ENCODE data around the gene FAM234A. TPM values are rescaled to one million over a fixed set of nuclear protein-coding genes. Genes with fewer than 3 reads are reported as not detected.

FAM234A gene
- polyA plus RNA-seq, 2 of the 4 experiments (the other 2 are of a cell fraction): 25.6 to 53.3 TPM

DNA sequence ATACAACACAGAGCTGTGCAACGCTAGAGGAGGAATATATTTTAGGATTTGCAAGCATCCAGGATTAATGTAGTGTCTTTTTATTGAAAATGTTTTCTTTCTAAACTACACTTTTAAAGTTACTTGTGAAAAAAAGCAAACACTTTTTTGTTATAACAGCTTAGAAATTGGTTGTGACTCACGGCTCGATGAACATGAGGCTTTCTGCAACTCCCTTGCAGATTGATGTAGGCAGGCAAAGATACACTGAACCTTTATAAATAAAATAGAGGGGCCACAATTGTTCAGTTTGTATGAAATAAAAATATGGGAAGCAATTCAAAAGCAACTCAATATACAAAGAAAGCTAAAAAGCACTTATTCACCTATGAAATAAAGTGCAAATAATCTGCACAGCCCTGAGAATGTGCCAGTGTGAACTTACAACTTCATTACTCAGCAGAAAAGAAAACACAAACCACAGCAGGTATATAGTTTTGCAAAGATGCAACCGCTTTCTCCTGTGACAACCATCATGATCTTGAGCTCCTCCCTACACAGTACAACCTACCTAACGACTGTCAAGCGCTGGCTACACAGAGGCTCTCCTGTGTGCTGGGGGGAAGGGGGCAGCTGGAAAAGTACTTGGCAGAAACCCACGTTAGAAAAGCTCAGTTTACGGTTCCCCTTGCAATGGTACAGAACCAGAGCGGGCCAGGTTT is 6.3 kb upstream of the FAM234A start:
- CTCF ChIA-PET: interaction anchor here (0.9 to 1.6 kb wide), 6 partner anchors 9 to 134 kb away, joined by 3 to 11 read pairs (median 3); no protein-coding TSS in a partner anchor
- peaks cover 13% of the 10 kb centered on the region for H3K4me1 ChIP-seq
- FAIRE-seq (no peak), ATAC-seq (peak; percentile 41 to 52; a peak in 4 of 6 replicates), DNase-seq (ENCODE audit: low read depth in 1 of 2, low spot score in 1 of 2) (peak; percentile 25 to 28)
- H3K27ac ChIP-seq: peak overlapping the region; percentile 95 to 98
- H3K4me2 ChIP-seq: peak overlapping the region; percentile 86
- POLR2A ChIA-PET: interaction anchor here (0.6 to 1.6 kb wide), 5 partner anchors 9 to 134 kb away, joined by 3 to 10 read pairs (median 4); partner anchors contain the start of gene AXIN1
- H3K4me3 ChIP-seq: peak overlapping the region; percentile 75
- H3K9me3 ChIP-seq: no peaks in the 10 kb centered on the region
- TF ChIP-seq MAFK (IDR thresholded peaks at IDR 0.05; ENCODE audit: partially characterized antibody) (peak; percentile 91), EHF (CRISPR knock-in tag; IDR thresholded peaks at IDR 0.05) (no peak), ZNF302 (CRISPR knock-in tag; IDR thresholded peaks at IDR 0.05) (no peak), POLR2AphosphoS2 (conservative IDR thresholded peaks at IDR 0.05; ENCODE audit: low read length) (no peak)
- WGBS (ENCODE audit: missing lambda C conversion rate): 10% methylated on average over 9 of the region's 9 CpGs

DNA sequence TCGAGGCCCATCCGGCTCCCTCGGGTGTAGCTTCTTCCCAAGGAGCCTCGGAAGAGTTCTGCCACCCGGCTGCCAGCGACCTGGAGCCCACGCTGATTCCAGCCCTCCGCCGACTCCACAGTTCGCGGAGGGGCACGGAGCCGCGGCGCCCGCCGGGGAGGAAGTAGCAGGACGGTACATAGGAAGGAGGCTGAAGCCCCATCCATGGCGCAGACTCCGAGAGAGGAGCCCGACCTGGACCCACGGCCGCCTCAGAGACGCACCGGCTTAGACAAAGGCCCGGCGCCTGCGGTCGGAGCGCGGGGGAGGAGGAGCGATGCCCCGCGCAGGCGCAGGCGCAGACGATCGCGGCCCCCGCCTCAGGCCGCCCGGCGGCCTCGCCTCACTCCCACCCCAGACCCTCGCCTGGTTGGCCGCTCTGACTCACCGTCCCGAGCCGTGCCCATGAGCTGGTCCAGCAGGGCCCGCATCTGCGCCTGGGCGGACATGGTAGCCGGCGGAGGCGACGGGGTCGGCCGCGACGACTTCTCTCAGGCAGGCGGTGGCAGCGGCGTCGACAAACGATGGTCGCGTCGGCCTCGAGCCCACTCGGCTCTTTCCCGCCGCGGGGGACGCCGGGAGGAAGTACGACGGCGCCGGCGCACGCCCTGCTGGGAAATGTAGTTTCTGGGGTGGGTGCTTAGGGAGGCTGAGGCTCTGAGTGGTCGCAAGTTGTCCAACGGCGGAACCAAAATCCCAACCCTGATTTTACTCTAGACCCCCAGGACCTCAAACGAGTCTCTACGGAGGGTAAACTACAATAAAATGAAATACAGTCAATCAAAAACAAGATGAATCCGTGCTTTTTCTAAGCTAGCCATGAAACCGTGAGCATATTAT is 5.5 kb upstream of the FAM234A start, which contains the start of gene LUC7L:
LUC7L (minus strand) TSS at position 598 of the 879 bp plus-strand sequence; CDS start at position 488, 110 bp downstream.
- WGBS (ENCODE audit: missing lambda C conversion rate): 3% methylated on average over 43 of the region's 88 CpGs
- POLR2A ChIA-PET: interaction anchor here (0.6 to 1.6 kb wide), 4 partner anchors 10 to 124 kb away, joined by 3 to 10 read pairs (median 4); partner anchors contain the start of gene AXIN1
- H3K4me2 ChIP-seq: peak within 1 kb of the TSS; percentile 86
- peak; percentile 90 to 91 for DNase-seq (ENCODE audit: low read depth in 1 of 2, low spot score in 1 of 2)
- TF ChIP-seq, protein P1, sequence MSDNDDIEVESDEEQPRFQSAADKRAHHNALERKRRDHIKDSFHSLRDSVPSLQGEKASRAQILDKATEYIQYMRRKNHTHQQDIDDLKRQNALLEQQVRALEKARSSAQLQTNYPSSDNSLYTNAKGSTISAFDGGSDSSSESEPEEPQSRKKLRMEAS (IDR thresholded peaks at IDR 0.05): peak; percentile 98
- TF ChIP-seq HOXB5 (CRISPR knock-in tag; IDR thresholded peaks at IDR 0.05): peak; percentile 83
- TF ChIP-seq KDM1A (IDR thresholded peaks at IDR 0.05; ENCODE audit: low read depth): no peak
- peak; percentile 38; the same call in 1 of the 2 replicates for TF ChIP-seq FOXS1 (CRISPR knock-in tag; IDR thresholded peaks at IDR 0.05)
- TF ChIP-seq CHD2 (IDR thresholded peaks at IDR 0.05; ENCODE audit: low read length, partially characterized antibody): no peak
- TF ChIP-seq JUN (IDR thresholded peaks at IDR 0.05): peak; percentile 94 to 99
- peak; percentile 95 for TF ChIP-seq POLR2A (IDR thresholded peaks at IDR 0.05; ENCODE audit: low read length)
- no peak for TF ChIP-seq NFE2L2 (conservative IDR thresholded peaks at IDR 0.05; ENCODE audit: low read length)
- TF ChIP-seq MYC (IDR thresholded peaks at IDR 0.05; ENCODE audit: borderline replicate concordance, low read length): peak; percentile 82; the same call in 1 of the 2 replicates
- peak; percentile 99 for TF ChIP-seq PHF8 (IDR thresholded peaks at IDR 0.05; ENCODE audit: borderline replicate concordance, low read depth)
- TF ChIP-seq, protein P2, sequence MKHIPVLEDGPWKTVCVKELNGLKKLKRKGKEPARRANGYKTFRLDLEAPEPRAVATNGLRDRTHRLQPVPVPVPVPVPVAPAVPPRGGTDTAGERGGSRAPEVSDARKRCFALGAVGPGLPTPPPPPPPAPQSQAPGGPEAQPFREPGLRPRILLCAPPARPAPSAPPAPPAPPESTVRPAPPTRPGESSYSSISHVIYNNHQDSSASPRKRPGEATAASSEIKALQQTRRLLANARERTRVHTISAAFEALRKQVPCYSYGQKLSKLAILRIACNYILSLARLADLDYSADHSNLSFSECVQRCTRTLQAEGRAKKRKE (CRISPR knock-in tag; IDR thresholded peaks at IDR 0.05; ENCODE audit: low read depth): peak; percentile 75; the same call in 1 of the 2 replicates
- no peak for TF ChIP-seq MAZ (IDR thresholded peaks at IDR 0.05; ENCODE audit: borderline replicate concordance, low read depth, low read length)
- no peak for TF ChIP-seq TFCP2L1 (CRISPR knock-in tag; IDR thresholded peaks at IDR 0.05)
- TF ChIP-seq FOSL2 (IDR thresholded peaks at IDR 0.05): no peak
- TF ChIP-seq FOSL2 (CRISPR knock-in tag; IDR thresholded peaks at IDR 0.05): peak; percentile 53
- no peak for TF ChIP-seq HOXB13 (CRISPR knock-in tag; IDR thresholded peaks at IDR 0.05; ENCODE audit: low read depth)
- no peak for TF ChIP-seq RAD21 (conservative IDR thresholded peaks at IDR 0.05 in 1 of 2, IDR thresholded peaks at IDR 0.05 in 1 of 2)
- TF ChIP-seq POLR2AphosphoS2 (conservative IDR thresholded peaks at IDR 0.05; ENCODE audit: low read length): no peak
- TF ChIP-seq, protein P3, sequence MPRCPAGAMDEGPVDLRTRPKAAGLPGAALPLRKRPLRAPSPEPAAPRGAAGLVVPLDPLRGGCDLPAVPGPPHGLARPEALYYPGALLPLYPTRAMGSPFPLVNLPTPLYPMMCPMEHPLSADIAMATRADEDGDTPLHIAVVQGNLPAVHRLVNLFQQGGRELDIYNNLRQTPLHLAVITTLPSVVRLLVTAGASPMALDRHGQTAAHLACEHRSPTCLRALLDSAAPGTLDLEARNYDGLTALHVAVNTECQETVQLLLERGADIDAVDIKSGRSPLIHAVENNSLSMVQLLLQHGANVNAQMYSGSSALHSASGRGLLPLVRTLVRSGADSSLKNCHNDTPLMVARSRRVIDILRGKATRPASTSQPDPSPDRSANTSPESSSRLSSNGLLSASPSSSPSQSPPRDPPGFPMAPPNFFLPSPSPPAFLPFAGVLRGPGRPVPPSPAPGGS (IDR thresholded peaks at IDR 0.05): peak; percentile 96
- TF ChIP-seq RNF2 (IDR thresholded peaks at IDR 0.05; ENCODE audit: borderline replicate concordance, low read depth): no peak
- no peak for TF ChIP-seq RCOR1 (IDR thresholded peaks at IDR 0.05; ENCODE audit: low read depth, low read length)
- TF ChIP-seq, protein P4, sequence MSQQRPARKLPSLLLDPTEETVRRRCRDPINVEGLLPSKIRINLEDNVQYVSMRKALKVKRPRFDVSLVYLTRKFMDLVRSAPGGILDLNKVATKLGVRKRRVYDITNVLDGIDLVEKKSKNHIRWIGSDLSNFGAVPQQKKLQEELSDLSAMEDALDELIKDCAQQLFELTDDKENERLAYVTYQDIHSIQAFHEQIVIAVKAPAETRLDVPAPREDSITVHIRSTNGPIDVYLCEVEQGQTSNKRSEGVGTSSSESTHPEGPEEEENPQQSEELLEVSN (IDR thresholded peaks at IDR 0.05; ENCODE audit: borderline replicate concordance, low read depth): peak; percentile 98
- TF ChIP-seq CBX8 (IDR thresholded peaks at IDR 0.05): no peak
- CTCF ChIA-PET: interaction anchor here (0.5 to 1.6 kb wide), 6 partner anchors 11 to 133 kb away, joined by 3 to 11 read pairs (median 4); no protein-coding TSS in a partner anchor
- H3K4me3 ChIP-seq: peak within 1 kb of the TSS; percentile 75
- H3K4me1 ChIP-seq: peaks cover 15% of the 10 kb centered on the region
- FAIRE-seq: no peak
- peak; percentile 96 for ATAC-seq
- peak within 1 kb of the TSS; percentile 95 to 98 for H3K27ac ChIP-seq
- H3K9me3 ChIP-seq: no peaks in the 10 kb centered on the region
